Measurements from ENCODE around the gene ACOT6.
"Not testable (repeated sequence)": the region's sequence is repeated elsewhere in the genome, so short reads cannot be mapped to it uniquely, and the experiment has no call there.

Gene ACOT6

DNA sequence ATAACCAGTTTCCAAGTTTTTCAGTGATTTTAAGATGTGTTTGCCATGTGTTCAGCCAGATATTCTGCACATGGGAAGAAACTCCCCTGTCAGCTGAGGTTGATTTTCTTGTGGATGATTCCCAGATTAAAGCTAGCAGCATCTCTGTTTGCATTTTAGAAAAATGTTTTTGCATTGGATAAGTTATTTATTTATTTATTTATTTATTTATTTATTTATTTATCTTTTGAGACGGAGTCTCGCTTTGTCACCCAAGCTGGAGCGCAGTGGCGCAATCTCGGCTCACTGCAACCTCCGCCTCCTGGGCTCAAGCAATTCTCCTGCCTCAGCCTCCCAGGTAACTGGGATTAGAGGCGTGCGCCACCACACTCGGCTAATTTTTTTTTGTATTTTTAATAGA, 17.8 kb upstream of the ACOT6 start:
- DNase-seq (ENCODE audit: low read depth, low spot score), result no peak

- no peak for DNase-seq (ENCODE audit: low read depth, low spot score)
Measured at GRCh38 chr14:73599499-73599898, 12.8 kb upstream of the ACOT6 start.

DNA sequence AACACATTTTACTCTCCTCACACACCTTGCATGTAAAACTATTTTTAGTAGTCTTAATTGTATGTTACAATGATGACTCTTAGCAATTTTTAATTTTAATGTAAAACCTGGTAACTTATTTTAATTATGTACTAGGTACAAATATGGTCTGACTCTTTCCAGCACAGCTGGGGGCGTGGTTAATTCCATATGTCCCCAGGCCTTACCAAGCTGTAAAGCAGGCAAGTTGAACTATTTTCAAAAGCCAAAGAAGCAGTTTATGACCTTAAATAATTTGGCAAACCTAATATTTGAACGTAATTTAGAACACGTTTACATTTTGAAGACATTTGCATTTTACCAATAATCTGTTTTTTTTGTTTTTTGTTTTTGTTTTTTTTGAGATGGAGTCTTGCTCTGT, 9.3 kb upstream of the ACOT6 start:
- DNase-seq (ENCODE audit: low read depth, low spot score), result no peak

GRCh38 chr14:73606271-73606670, 6.0 kb upstream of the ACOT6 start:
- DNase-seq (ENCODE audit: low read depth, low spot score), result no peak

DNA sequence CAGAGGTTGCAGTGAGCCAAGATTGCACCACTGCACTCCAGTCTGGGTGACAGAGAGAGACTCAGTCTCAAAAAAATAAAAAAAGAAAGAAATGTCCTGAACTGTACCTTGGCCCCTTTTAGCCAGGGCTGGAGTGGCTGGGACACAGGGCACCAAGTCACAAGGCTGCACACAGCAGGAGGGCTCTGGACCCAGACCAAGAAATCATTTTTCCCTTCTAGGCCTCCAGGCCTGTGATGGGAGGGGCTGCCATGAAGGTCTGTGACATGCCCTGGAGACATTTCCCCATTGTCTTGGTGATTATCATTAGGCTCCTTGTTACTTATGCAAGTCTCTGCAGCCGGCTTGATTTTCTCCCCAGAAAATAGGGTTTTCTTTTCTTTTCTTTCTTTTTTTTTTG, 5.1 kb upstream of the ACOT6 start:
- DNase-seq (ENCODE audit: low read depth, low spot score), result no peak

GRCh38 chr14:73610687-73611086, 1.6 kb upstream of the ACOT6 start:
- DNase-seq (ENCODE audit: low read depth, low spot score), result no peak

DNA sequence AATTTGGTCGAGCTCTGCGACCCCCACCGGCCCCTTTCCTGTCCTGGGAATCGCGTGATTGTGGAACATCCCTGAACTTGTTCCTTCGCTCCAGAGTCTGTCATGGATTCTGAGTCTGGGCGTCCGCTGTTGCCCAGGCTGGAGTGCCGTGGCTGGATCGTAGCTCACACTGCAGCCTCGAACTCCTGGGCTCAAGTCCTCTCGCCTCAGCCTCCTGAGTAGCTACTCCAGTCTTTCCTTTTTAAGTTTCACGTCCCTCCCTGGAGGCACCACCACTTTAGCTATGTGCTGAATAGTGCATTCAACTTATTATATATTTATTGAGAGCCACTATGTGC, 698 bp downstream of the ACOT6 start:
- no peak for DNase-seq (ENCODE audit: low read depth, low spot score)

- DNase-seq (ENCODE audit: low read depth, low spot score), result no peak
Measured at GRCh38 chr14:73613419-73613963, 1.2 kb downstream of the ACOT6 start.

GRCh38 chr14:73616831-73617230, 4.5 kb downstream of the ACOT6 start:
- no peak for DNase-seq (ENCODE audit: low read depth, low spot score)

GRCh38 chr14:73619524-73619923, 7.2 kb downstream of the ACOT6 start:
- DNase-seq (ENCODE audit: low read depth, low spot score), result no peak

- no peak for DNase-seq (ENCODE audit: low read depth, low spot score)
Measured at GRCh38 chr14:73620268-73620667, 8.0 kb downstream of the ACOT6 start.

DNA sequence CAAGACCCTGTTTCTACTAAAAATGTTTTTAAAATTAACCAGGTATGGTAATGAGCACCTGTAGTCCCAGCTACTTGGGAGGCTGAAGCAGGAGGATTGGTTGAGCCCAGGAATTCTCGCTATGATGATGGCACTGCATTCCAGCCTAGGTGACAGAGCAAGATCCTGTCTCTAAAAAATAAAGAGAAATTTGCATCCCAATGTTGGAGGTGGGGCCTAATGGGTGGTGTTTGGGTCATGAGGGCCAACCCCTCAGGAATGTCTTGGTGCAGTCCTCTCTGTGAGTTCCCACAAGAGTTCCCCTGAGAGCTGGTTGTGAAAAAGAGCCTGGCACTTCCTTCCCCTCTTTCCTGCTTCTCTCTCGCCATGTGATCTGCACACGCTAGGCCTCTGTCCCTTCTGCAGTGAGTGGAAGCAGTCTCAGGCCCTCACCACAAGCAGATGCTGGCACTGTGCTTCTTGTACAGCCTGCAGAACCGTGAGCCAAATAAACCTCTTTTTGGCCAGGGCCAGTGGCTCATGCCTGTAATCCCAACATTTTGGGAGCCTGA, 11.3 kb downstream of the ACOT6 start:
- no peak for DNase-seq (ENCODE audit: low read depth, low spot score)

GRCh38 chr14:73625706-73626105, 13.4 kb downstream of the ACOT6 start:
- DNase-seq (ENCODE audit: low read depth, low spot score), result no peak

- no peak for DNase-seq (ENCODE audit: low read depth, low spot score)
Measured at GRCh38 chr14:73627151-73627558, 14.8 kb downstream of the ACOT6 start.

- no peak for DNase-seq (ENCODE audit: low read depth, low spot score)
Measured at GRCh38 chr14:73630009-73630780, 17.9 kb downstream of the ACOT6 start.

- DNase-seq (ENCODE audit: low read depth, low spot score), result no peak
Measured at GRCh38 chr14:73633116-73634010, 21.0 kb downstream of the ACOT6 start.

- no peak for DNase-seq (ENCODE audit: low read depth, low spot score)
Measured at GRCh38 chr14:73634011-73634833, 21.9 kb downstream of the ACOT6 start.

- not testable (repeated sequence) for DNase-seq (ENCODE audit: low read depth, low spot score)
Measured at GRCh38 chr14:73636355-73636754, 24.0 kb downstream of the ACOT6 start.

- DNase-seq (ENCODE audit: low read depth, low spot score), result no peak
Measured at GRCh38 chr14:73637830-73638229, 25.5 kb downstream of the ACOT6 start.

- no peak for DNase-seq (ENCODE audit: low read depth, low spot score)
Measured at GRCh38 chr14:73640796-73641365, 28.6 kb downstream of the ACOT6 start.

All from brain pericyte (primary cell).